Body of pancreas (tissue), 4 donors: ENCODE data around the gene ANKRD11. TPM values are rescaled to one million over a fixed set of nuclear protein-coding genes. Genes with fewer than 3 reads are reported as not detected.

ENCODE experiments used
- ATAC-seq: fragments of 150-250 bp; one replicate; pipeline ENCODE4 v1.9.1; 2016
- DNase-seq, 4 donors: peaks; one replicate each; pipeline ENCODE4 v3.0.0-alpha.2; 2019
- H3K27ac ChIP-seq, 4 donors: fragments of 200-600 bp; sonication (generic); 1 replicate in 3 of 4; 2 replicates in 1 of 4; pipeline versions ENCODE4 v1.5.1 to v1.6.1; 2016 to 2019; ENCODE audit warnings: mild to moderate bottlenecking in 1 of 4, mixed read lengths in 1 of 4, moderate library complexity in 1 of 4
- H3K27me3 ChIP-seq, 2 donors: fragments of 200-600 bp; sonication (generic); one replicate each; pipeline ENCODE4 v1.6.0; 2016; ENCODE audit warnings: mild to moderate bottlenecking in 1 of 2
- H3K36me3 ChIP-seq, 2 donors: fragments of 200-600 bp; sonication (generic); replicated peaks in 1 of 2; 2 replicates each; pipeline ENCODE4 v1.5.1; 2016; ENCODE audit warnings: low read depth in 2 of 2; ENCODE audit not compliant: insufficient read depth in 1 of 2
- H3K4me1 ChIP-seq: fragments of 200-600 bp; sonication (generic); one replicate; pipeline ENCODE4 v1.6.0; 2016
- H3K4me3 ChIP-seq, 2 donors: fragments of 200-600 bp; sonication (generic); 1 replicate in 1 of 2; 2 replicates in 1 of 2; pipeline ENCODE4 v1.5.1; 2016 to 2019
- H3K9me3 ChIP-seq, 3 donors: fragments of 200-600 bp; sonication (generic); 1 replicate in 2 of 3; 2 replicates in 1 of 3; pipeline ENCODE4 v1.5.1; 2016
- POLR2A ChIP-seq, 3 donors: fragments of 450-650 bp; IDR thresholded peaks; one replicate each; pipeline ENCODE4 v1.6.1; 2016; ENCODE audit warnings: antibody characterized with exemption in 3 of 3, mild to moderate bottlenecking in 2 of 3
- WGBS, 2 donors: methylation state at CpG; one replicate each; pipeline ENCODE4 v1.1.5; 2017; 5-methylcytosine and 5-hydroxymethylcytosine counted together
- intact Hi-C: fragments of 100-400 bp; cut with DNase I; formaldehyde crosslinking; loops from one replicate; pipeline ENCODE4 v1.15.1; 2023
- total RNA-seq, 2 donors: library from RNA; depleted of rRNA; stranded (reverse); fragments of >200 nt; gene quantifications; one replicate each; pipeline ENCODE4 v1.1.0, GENCODE V29; 2016
- TF ChIP-seq, protein P1 (sequence below), 7 experiments: fragments of 450-650 bp in 4 of 7; fragments of 200-600 bp in 3 of 7; sonication (generic) in 3 of 7; IDR thresholded peaks; one replicate each; pipeline ENCODE4 v1.5.1; 2016 to 2019; ENCODE audit warnings: antibody characterized with exemption in 7 of 7

Gene ANKRD11
- total RNA-seq, 2 donors from 2014 or later = 52.1 to 97.9 TPM

DNA sequence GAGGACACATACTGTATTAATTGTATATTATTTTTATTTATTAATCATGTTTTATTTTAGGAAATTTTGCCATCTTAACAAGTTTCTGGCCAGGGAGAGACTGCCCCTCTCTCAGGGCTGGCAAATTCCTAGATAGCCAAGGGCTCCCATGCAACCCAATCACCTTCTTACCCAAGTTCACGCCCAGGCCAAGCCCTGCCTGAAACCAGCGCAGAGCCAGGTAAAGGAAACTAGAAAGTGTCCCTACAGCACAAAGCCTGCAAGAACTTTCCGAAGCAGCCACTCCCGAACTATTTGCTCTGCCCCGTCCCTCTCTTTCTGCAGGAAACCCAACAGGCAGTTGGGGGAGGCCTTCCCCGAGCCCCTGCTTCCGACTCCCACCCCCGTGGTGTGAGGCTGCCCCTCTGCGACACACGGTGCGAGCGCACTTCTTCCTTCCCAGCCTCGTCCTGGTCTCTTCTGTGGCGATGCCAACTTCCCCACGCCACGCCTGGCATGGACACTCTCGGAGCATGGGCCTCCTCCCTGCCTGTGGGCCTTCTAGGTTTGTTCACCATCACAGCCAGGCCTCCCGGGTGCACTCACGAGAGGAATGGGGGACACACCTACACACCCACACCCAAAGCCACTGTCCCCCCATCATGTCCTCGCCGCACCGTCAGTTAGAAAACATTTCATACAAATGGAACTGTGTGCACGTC, 172.5 kb downstream of the ANKRD11 start:
- no peak for DNase-seq
- H3K36me3 ChIP-seq = no peaks in the 10 kb centered on the region
- no peaks in the 10 kb centered on the region for H3K9me3 ChIP-seq
- no peaks in the 10 kb centered on the region for H3K27me3 ChIP-seq
- 66 to 93% methylated on average over 23 of the region's 23 CpGs for WGBS, 2 donors
- intact Hi-C loops = no loop called here
- H3K4me3 ChIP-seq = no peak overlapping the region
- no peak overlapping the region for H3K27ac ChIP-seq
- peaks cover 66% of the 10 kb centered on the region for H3K4me1 ChIP-seq
- no peak for ATAC-seq
- no peak for TF ChIP-seq POLR2A (IDR thresholded peaks at IDR 0.05)
- TF ChIP-seq, protein P1, sequence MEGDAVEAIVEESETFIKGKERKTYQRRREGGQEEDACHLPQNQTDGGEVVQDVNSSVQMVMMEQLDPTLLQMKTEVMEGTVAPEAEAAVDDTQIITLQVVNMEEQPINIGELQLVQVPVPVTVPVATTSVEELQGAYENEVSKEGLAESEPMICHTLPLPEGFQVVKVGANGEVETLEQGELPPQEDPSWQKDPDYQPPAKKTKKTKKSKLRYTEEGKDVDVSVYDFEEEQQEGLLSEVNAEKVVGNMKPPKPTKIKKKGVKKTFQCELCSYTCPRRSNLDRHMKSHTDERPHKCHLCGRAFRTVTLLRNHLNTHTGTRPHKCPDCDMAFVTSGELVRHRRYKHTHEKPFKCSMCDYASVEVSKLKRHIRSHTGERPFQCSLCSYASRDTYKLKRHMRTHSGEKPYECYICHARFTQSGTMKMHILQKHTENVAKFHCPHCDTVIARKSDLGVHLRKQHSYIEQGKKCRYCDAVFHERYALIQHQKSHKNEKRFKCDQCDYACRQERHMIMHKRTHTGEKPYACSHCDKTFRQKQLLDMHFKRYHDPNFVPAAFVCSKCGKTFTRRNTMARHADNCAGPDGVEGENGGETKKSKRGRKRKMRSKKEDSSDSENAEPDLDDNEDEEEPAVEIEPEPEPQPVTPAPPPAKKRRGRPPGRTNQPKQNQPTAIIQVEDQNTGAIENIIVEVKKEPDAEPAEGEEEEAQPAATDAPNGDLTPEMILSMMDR (IDR thresholded peaks at IDR 0.05) = no peak

DNA sequence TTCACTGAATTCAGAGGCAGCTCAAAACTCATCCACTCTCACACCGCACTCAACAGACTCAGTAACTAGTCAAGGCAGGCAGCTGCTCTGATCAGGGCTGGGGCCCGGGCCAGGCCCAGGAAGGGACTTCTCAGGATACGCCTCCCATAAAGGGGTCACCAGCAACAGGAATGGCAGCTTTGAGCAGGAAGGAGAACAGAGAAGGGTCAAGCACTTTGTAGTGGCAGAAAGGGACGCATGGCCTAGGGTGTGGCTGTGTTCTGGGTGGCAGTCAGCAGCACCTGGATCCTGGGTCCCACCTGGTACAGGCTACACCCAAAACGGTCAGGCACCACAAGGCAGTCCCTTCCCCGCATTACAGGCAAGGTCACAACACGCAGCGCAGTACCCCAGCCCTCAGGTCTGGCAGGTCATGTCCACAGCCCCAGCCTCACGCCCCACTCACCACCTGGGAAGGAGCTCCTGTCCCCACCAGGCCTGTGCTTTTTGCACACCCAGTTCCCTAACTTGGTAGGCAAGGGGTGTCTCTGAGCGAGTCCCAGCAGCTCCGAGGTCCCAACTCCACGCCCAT, 173.2 kb downstream of the ANKRD11 start:
- Histone ChIP-seq H3K27ac (no peak overlapping the region), H3K4me3 (no peak overlapping the region), H3K9me3 (no peaks in the 10 kb centered on the region), H3K36me3 (no peaks in the 10 kb centered on the region), H3K27me3 (no peaks in the 10 kb centered on the region), H3K4me1 (peaks cover 63% of the 10 kb centered on the region)
- ATAC-seq (no peak), DNase-seq (no peak)
- WGBS, 2 donors = 87 to 88% methylated on average over 11 to 12 of the region's 12 CpGs
- TF ChIP-seq, protein P1 (IDR thresholded peaks at IDR 0.05) = no peak
- no peak for TF ChIP-seq POLR2A (IDR thresholded peaks at IDR 0.05)
- intact Hi-C loops = no loop called here

DNA sequence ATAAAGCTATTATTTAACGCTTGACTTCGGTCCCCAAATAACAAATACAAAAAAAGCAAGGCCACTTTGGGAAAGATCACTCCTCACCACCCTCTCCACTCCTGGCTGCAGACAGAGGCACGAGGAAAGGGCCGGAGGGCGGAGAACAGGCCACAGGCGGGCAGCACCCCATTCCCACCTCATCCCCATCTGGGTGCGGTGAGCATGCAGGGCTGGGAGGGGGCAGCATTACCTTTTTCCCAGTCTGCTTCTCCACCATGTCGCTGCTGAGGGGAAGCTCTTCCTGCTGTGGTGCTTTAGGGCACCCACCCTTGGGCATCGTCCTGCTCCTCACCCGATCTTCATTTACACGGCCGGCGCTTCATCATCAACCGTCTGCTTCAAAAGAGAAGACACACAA, 173.7 kb downstream of the ANKRD11 start:
- WGBS, 2 donors = 83 to 93% methylated on average over 14 of the region's 14 CpGs
- Histone ChIP-seq H3K36me3 (no peaks in the 10 kb centered on the region), H3K27ac (peak overlapping the region in 1 of 4 donors; percentile 11), H3K9me3 (no peaks in the 10 kb centered on the region), H3K27me3 (no peaks in the 10 kb centered on the region), H3K4me3 (no peak overlapping the region), H3K4me1 (peaks cover 58% of the 10 kb centered on the region)
- TF ChIP-seq POLR2A (IDR thresholded peaks at IDR 0.05) = no peak
- TF ChIP-seq, protein P1 (IDR thresholded peaks at IDR 0.05) = no peak
- intact Hi-C loops = no loop called here
- DNase-seq (no peak), ATAC-seq (no peak)

DNA sequence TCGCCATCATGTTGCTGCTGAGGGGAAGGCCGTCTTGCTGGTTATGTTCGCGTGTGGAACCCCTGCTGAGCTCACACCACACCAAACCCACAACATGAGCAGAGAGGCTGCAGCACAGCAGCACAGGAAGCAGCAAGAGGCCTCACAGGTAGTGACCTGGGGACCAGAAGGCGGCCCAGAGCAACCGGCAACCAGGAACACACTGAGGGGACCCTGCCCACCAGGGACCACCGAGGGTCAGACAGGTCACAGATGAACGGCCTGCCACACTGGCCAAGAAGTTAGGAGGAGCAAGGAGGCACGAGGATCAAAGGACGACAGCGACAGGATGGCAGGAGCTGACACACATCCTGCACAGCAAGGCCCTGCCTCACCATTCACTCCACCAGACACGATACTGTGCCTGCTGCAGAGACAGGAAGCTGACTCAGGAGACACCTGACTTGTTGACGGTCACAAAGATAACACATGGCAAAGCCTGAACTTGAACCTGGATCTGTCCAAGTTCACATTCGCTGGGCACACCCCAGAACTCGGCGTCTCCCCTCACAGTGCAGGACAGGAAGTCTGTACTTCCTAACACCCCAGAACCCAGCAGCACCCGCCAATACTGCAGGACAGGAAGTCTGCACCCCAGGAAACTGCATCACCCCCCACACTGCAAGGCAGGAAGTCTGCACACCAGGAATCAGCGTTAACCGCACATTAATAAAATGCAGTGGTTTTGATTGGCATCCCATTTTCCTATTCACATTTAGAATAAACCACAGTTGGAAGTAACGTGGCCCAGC, 174.4 kb downstream of the ANKRD11 start:
- Histone ChIP-seq H3K4me3 (no peak overlapping the region), H3K27me3 (no peaks in the 10 kb centered on the region), H3K9me3 (no peaks in the 10 kb centered on the region), H3K4me1 (peaks cover 55% of the 10 kb centered on the region), H3K27ac (peak overlapping the region in 2 of 4 donors; percentile 11 to 44), H3K36me3 (no peaks in the 10 kb centered on the region)
- WGBS, 2 donors = 67 to 78% methylated on average over 19 to 20 of the region's 20 CpGs
- TF ChIP-seq POLR2A (IDR thresholded peaks at IDR 0.05) = no peak
- TF ChIP-seq, protein P1 (IDR thresholded peaks at IDR 0.05) = no peak
- intact Hi-C loops = no loop called here
- no peak for ATAC-seq
- peak in 1 of 4 donors; percentile 47 for DNase-seq
